Middle frontal gyrus (tissue), 1 donor: ENCODE measurements around the gene TRPV3.
A peak's percentile ranks its signal among the peaks of the same experiment; 100 is the strongest.
"Not testable (repeated sequence)": the region's sequence is repeated elsewhere in the genome, so short reads cannot be mapped to it uniquely, and the experiment has no call there.

Experiments used
- DNase-seq: peaks from one replicate; pipeline ENCODE4 v3.0.0-alpha.2; 2015; ENCODE audit warnings: low spot score; ENCODE audit errors: extremely low spot score

The TRPV3 gene

GRCh38 chr17:3526971-3527370 is 30.6 kb downstream of the TRPV3 start:
- DNase-seq, result no peak

- DNase-seq, result no peak
These were observed 31.1 kb downstream of the TRPV3 start for GRCh38 chr17:3526491-3526890.

DNA sequence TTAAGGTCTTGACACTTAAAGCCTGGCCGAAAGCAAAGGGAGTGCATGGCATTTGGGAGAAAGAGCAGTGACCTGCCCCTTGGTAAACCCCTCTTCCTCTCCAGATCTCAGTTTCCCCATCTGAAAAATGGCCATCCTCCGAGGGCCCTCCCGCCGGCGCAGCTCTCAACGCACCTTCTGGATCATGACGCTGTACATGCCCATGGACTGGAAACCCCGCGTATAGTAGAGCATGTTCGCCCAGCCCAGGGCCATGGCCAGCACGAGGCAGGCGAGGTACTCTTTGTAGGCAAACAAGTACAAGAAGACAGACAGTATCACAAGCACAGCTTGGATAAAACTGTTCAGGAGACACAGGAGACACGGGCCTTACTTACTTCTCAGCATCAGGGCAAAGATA is 33.6 kb downstream of the TRPV3 start:
- no peak for DNase-seq

DNA sequence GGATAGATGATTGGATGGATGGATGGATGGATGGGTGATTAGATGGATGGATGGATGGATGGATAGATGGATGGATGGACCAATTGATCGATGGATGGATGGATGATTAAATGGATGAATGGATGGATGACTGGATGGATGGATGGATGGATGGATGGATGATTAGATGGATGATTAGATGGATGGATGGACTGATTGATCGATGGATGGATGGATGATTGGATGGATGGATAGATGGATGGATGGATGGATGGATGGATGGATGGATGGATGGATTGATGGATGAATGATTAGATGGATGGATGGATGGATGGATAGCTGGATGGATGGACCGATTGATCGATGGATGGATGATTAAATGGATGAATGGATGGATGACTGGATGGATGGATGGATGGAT is 38.1 kb downstream of the TRPV3 start:
- DNase-seq, result not testable (repeated sequence)

DNA sequence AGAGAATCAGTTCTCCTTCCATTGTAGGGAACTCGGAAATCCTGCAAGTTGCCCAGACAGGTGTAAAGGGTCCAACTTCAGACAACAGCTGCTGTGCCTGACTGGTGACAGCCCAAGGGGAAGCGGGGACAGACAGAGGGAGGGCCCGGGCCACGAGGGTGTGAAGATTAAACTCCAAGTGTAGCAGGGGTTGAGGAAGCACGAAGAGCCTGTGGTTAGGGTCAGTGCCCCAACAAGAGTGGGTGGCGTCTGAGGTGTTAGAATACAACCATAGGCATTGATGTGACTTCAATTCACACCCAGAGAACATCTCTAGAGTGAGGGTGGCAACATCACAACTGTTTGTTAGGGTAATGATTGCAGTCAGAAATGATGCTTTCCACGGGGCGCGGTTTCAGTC is 42.7 kb downstream of the TRPV3 start:
- no peak for DNase-seq

DNA sequence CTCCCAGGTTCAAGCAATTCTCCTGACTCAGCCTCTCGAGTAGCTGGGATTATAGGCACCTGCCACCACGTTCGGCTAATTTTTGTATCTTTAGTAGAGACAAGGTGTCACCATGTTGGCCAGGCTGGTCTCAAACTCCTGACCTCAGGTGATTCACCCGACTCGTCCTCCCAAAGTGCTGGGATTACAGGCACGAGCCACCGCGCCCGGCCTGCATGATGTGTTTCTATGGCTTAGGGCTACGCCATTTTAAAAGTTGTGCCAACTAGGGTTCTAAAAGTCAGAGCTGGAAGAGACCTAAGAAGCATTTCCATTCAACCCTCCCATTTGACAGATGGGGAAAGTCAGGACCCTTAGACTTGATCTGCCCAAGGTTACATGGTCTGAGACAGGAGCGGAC is 43.4 kb downstream of the TRPV3 start:
- not testable (repeated sequence) for DNase-seq

GRCh38 chr17:3513305-3514035 is 44.1 kb downstream of the TRPV3 start:
- no peak for DNase-seq

- peak; percentile 70 for DNase-seq
These were observed 45.0 kb downstream of the TRPV3 start for GRCh38 chr17:3512505-3513171.

DNA sequence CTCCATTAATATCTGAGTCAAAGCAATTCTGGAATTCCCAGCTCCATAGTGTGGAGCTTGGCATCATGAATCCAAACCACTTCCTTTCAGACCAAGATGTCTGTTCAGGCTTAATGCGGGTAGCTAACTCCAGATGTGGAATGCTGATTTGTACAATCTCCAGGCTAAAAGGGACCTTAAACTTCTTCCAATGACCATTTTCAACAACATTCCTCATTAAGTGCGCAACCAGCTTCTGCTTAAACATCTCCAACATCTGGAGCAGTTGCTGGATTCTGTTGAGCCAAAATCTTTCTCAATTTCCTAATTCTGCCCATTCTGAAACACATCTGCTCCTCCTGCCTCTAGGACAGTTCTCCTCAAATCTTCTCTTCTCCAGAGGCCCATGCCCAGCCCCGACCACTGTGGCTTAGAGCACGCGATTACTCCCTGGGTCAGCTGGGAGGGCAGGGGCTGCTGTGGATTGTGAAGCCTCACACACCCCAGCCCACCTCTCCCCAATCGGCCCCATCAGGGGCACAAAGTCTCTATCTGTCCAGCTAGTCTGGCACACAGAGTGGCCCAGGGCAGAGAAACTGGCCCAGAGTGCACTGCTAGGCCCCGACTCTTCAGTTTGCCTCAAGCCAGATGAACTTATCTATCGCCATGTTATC is 45.6 kb downstream of the TRPV3 start:
- DNase-seq, result no peak

GRCh38 chr17:3510090-3510489 is 47.5 kb downstream of the TRPV3 start:
- DNase-seq, result no peak

DNA sequence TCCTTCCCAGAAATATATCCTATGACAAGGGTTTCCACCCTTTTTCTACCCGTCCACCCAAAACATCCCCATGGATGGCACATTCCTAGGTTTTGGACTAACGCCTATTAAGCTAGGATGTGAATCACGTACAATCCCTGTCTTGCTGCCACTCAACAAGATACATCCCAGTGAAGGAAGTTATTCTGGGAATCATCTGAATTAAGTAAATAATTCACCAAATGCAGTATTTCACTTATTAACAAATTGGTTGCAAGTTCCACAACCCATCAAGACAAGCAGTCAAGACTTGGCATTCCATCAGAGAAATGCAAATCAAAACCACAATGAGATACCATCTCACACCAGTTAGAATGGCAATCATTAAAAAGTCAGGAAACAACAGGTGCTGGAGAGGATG is 49.7 kb downstream of the TRPV3 start:
- DNase-seq, result no peak

- DNase-seq, result no peak
These were observed 50.5 kb downstream of the TRPV3 start for GRCh38 chr17:3507071-3507470.

- DNase-seq, result no peak
These were observed 51.6 kb downstream of the TRPV3 start for GRCh38 chr17:3506054-3506453.

- DNase-seq, result no peak
These were observed 52.6 kb downstream of the TRPV3 start for GRCh38 chr17:3505008-3505407.

DNA sequence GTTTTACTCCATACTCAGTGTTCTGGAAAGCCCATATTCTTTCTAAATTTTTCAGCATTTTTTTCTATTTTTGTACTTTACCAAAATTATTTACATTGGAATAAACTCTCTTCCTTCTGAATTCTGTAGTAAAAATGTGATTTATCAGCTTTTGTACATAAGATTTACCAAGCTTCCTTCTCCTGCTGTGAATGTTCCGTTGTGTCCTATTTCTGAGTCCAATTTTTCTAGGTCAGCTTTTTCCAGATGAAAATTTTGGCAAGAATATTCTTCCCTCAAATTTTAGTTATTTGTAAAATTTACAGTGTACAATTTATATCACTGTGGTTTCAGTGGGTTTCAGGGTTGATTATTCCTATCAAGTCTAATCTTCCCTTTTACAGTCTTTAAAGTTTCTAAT is 54.3 kb downstream of the TRPV3 start:
- DNase-seq, result no peak

- DNase-seq, result peak; percentile 57
These were observed 55.1 kb downstream of the TRPV3 start for GRCh38 chr17:3502466-3502865.

GRCh38 chr17:3501344-3501743 is 56.3 kb downstream of the TRPV3 start:
- no peak for DNase-seq

GRCh38 chr17:3497101-3497500 is 60.5 kb downstream of the TRPV3 start:
- no peak for DNase-seq

GRCh38 chr17:3485481-3486068 is 72.0 kb downstream of the TRPV3 start:
- no peak for DNase-seq

DNA sequence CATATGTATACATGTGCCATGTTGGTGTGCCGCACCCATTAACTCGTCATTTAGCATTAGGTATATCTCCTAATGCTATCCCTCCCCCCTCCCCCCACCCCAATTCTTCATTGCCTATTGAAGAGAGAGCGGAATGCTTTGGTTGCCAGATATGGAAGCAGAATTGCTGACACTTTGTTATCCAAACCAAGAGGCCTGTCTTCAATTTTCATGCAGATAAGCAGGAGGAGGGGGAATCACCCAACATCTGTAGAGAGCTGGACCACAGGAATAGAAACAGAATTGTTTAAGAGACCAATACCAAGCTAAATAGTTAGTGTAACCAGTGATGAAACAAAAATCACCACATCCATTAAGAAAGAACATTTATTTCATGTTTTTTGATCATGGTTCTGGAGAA is 74.8 kb downstream of the TRPV3 start:
- DNase-seq, result no peak

DNA sequence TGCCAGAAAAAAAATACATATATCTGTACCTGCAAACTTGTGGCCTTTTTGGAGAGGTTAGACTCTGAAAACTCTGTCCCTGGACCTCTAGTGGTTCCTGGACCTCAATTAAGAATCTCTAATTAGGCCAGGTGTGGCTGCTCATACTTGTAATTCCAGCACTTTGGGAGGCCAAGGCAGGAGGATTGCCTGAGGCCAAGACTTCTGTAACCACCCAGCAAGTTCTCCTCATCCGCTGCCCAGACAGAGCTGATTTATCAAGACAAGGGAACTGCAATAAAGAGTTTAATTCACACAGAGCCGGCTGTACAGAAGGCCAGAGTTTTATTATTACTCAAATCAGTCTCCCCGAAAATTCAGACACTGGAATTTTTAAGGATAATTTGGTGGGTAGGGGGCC is 77.6 kb downstream of the TRPV3 start:
- no peak for DNase-seq
